NCI-H2227 (cell line): Measurements from ENCODE around the gene CEP112.
"Not testable (repeated sequence)": the region's sequence is repeated elsewhere in the genome, so short reads cannot be mapped to it uniquely, and the experiment has no call there.

Source experiments
- DNase-seq: peaks from one replicate; lab custom pipeline; 2025; ENCODE audit not compliant: unreplicated experiment; lab: John Stamatoyannopoulos, UW

CEP112 gene

GRCh38 chr17:65698381-65699061 is 493.4 kb downstream of the CEP112 start:
- no peak for DNase-seq

- no peak for DNase-seq
Observed at GRCh38 chr17:65697661-65698060, 494.3 kb downstream of the CEP112 start.

GRCh38 chr17:65696739-65697394 is 495.1 kb downstream of the CEP112 start:
- DNase-seq: no peak

- DNase-seq: no peak
Observed at GRCh38 chr17:65694601-65695000, 497.3 kb downstream of the CEP112 start.

- DNase-seq: no peak
Observed at GRCh38 chr17:65690626-65691310, 501.2 kb downstream of the CEP112 start.

GRCh38 chr17:65688307-65688706 is 503.6 kb downstream of the CEP112 start:
- DNase-seq: no peak

- DNase-seq: no peak
Observed at GRCh38 chr17:65685110-65685509, 506.8 kb downstream of the CEP112 start.

- DNase-seq: no peak
Observed at GRCh38 chr17:65684631-65685030, 507.3 kb downstream of the CEP112 start.

- DNase-seq: no peak
Observed at GRCh38 chr17:65683428-65683827, 508.5 kb downstream of the CEP112 start.

GRCh38 chr17:65681763-65682162 is 510.2 kb downstream of the CEP112 start:
- not testable (repeated sequence) for DNase-seq

- DNase-seq: no peak
Observed at GRCh38 chr17:65679165-65679845, 512.6 kb downstream of the CEP112 start.

GRCh38 chr17:65678546-65678945 is 513.4 kb downstream of the CEP112 start:
- no peak for DNase-seq

- no peak for DNase-seq
Observed at GRCh38 chr17:65677932-65678331, 514.0 kb downstream of the CEP112 start.

- DNase-seq: no peak
Observed at GRCh38 chr17:65674246-65675045, 517.5 kb downstream of the CEP112 start.

GRCh38 chr17:65670667-65671371 is 521.1 kb downstream of the CEP112 start:
- DNase-seq: no peak

- no peak for DNase-seq
Observed at GRCh38 chr17:65668211-65668610, 523.7 kb downstream of the CEP112 start.

- DNase-seq: no peak
Observed at GRCh38 chr17:65667656-65668055, 524.3 kb downstream of the CEP112 start.

GRCh38 chr17:65666876-65667321 is 525.0 kb downstream of the CEP112 start:
- DNase-seq: no peak

- no peak for DNase-seq
Observed at GRCh38 chr17:65665966-65666365, 526.0 kb downstream of the CEP112 start.

GRCh38 chr17:65664696-65665095 is 527.2 kb downstream of the CEP112 start:
- DNase-seq: no peak
